ENCODE data around the gene RPS25. TPM values are rescaled to one million over a fixed set of nuclear protein-coding genes. Genes with fewer than 3 reads are reported as not detected.

RPS25 gene
- total RNA-seq, 4 donors from 2014 or later, result 852 to 1,992 (median 1,622) TPM

DNA sequence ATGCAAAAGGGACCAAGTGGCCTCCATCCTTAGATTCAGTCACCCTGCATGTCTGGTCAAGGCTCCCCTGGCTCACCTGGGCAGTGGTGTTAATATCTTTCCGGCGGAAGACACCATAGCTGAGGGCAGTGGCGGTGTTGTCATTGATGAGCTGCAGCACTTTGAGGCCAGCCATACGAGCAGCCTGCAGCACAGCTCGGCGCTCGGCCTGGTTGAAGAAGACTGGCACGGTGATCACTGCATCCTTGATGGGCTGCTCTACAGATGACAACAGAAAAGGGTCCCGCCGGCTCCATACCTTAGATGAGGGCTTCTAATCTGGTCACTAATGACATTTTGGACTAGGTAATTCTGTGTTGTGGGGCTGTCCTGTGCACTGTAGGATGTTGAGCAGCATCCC lies 36.3 kb upstream of the RPS25 start:
- intact Hi-C loops (cut with DNase I), result no loop called here
- H3K27ac ChIP-seq, result no peak overlapping the region
- peaks cover 55 to 58% of the 10 kb centered on the region in 2 donors for H3K36me3 ChIP-seq
- TF ChIP-seq POLR2A (IDR thresholded peaks at IDR 0.05), result no peak
- TF ChIP-seq, protein P1, sequence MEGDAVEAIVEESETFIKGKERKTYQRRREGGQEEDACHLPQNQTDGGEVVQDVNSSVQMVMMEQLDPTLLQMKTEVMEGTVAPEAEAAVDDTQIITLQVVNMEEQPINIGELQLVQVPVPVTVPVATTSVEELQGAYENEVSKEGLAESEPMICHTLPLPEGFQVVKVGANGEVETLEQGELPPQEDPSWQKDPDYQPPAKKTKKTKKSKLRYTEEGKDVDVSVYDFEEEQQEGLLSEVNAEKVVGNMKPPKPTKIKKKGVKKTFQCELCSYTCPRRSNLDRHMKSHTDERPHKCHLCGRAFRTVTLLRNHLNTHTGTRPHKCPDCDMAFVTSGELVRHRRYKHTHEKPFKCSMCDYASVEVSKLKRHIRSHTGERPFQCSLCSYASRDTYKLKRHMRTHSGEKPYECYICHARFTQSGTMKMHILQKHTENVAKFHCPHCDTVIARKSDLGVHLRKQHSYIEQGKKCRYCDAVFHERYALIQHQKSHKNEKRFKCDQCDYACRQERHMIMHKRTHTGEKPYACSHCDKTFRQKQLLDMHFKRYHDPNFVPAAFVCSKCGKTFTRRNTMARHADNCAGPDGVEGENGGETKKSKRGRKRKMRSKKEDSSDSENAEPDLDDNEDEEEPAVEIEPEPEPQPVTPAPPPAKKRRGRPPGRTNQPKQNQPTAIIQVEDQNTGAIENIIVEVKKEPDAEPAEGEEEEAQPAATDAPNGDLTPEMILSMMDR (IDR thresholded peaks at IDR 0.05), result no peak
- peaks cover 14 to 19% of the 10 kb centered on the region in 2 donors for H3K4me1 ChIP-seq
- no peaks in the 10 kb centered on the region for H3K9me3 ChIP-seq
- 95 to 100% methylated on average over 2 to 10 of the region's 10 CpGs for WGBS, 2 donors
- H3K4me3 ChIP-seq (replicated peaks in 1 of 3), result no peak overlapping the region
- no peak for DNase-seq
- H3K27me3 ChIP-seq, result no peaks in the 10 kb centered on the region

DNA sequence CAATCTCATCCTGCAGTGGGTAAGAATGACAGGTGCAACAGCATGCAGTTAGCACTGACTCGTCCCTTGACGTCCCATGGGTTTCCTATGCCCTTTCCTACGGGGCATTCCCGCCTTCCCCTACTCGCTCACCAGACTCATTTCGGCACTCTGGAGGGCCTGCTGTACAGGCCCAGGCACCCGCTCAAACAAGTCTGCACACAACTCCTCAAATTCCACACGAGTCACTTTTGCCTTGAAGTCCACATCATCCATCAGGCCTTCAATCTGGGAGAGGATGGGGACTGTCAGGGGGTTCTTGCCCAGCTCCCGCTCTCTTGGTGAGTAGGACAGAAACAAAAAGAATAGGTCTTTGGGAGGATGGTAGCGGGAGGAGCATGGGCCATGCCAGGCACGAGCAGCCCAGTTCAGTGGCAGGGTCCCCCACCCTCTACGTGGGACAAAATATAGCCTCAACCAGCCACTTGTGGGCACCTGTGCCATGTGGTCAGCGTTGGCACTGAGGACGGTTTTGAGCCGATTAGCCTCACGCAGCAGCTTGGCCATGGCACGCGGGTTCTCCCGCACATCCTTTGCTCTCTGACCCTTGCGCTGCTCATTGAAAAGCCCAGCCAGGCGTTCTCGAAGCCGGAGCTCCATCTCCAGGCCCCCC lies 34.1 kb upstream of the RPS25 start:
- no peak overlapping the region for H3K4me3 ChIP-seq (replicated peaks in 1 of 3)
- intact Hi-C loops (cut with DNase I), result no loop called here
- no peak for TF ChIP-seq POLR2A (IDR thresholded peaks at IDR 0.05)
- TF ChIP-seq, protein P1 (IDR thresholded peaks at IDR 0.05), result no peak
- no peaks in the 10 kb centered on the region for H3K9me3 ChIP-seq
- whole genome bisulfite sequencing, 2 donors, result 92 to 95% methylated on average over 23 of the region's 23 CpGs
- peaks cover 77 to 79% of the 10 kb centered on the region in 2 donors for H3K36me3 ChIP-seq
- no peak for DNase-seq
- no peak overlapping the region for H3K27ac ChIP-seq
- H3K4me1 ChIP-seq, result peaks cover 10 to 13% of the 10 kb centered on the region in 2 donors
- no peaks in the 10 kb centered on the region for H3K27me3 ChIP-seq

DNA sequence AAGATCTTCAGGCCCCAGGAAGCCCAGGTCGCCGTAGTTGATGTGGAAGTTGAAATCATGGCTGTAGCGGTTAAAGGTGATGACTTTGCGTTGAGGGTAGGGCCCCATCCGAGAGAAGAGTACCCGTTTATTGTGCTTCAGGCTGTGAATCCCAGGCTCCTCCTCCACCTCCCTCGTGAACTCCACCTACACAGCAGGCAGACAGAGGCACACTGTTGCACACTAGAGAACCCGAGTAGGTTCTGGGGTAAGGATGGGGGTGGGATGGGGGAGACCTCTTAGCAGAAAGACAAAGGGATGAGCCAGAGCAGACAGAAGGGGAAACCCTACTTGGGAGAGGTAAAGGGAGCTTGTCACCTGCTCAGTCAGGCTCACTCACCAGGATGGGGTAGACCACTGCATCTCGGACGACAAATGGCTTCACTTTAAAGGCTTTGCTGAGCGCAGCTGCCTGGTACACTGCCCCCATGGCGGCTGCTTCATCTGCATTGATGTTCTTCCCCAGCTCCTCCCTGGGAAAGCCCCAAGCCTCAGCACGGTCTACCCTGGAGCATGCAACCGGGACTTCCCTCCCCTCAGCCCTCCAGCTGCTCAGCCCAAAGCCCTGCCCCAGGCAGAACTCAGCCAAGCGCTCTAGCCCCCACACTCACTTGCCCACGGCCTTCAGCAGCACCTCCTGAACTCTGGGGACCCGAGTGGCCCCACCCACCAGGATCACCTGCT lies 33.5 kb upstream of the RPS25 start:
- WGBS, 2 donors, result 85 to 90% methylated on average over 14 to 15 of the region's 17 CpGs
- no peak for DNase-seq
- Histone ChIP-seq H3K4me3 (replicated peaks in 1 of 3) (no peak overlapping the region), H3K27me3 (no peaks in the 10 kb centered on the region), H3K4me1 (peaks cover 10 to 13% of the 10 kb centered on the region in 2 donors), H3K36me3 (peaks cover 83 to 86% of the 10 kb centered on the region in 2 donors), H3K9me3 (no peaks in the 10 kb centered on the region), H3K27ac (no peak overlapping the region)
- no peak for TF ChIP-seq POLR2A (IDR thresholded peaks at IDR 0.05)
- TF ChIP-seq, protein P1 (IDR thresholded peaks at IDR 0.05), result no peak
- intact Hi-C loops (cut with DNase I), result no loop called here

DNA sequence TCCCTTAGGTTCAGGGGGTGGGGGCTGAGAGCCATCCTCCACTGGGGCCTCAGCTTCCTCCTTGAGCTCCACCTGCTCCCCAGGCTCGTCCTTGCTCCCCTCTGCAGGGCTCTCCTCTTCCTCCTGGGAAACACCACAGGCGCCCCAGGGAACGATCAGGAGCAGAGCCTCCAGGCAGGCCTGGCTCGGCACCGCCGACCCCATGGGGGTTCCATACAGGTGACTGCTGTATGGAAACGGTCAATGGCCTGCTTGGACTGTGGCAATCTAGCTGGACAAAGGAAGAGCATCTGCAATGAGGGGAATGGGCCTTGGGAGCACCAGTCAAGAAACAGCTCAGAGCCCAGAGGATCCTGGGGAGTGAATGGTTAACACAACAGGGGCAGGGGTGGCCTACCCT lies 30.9 kb upstream of the RPS25 start:
- no peak overlapping the region for H3K27ac ChIP-seq
- WGBS, 2 donors, result 91 to 92% methylated on average over 7 of the region's 7 CpGs
- no peak for DNase-seq
- no peaks in the 10 kb centered on the region for H3K4me1 ChIP-seq
- intact Hi-C loops (cut with DNase I), result no loop called here
- H3K36me3 ChIP-seq, result peaks cover 89 to 93% of the 10 kb centered on the region in 2 donors
- H3K27me3 ChIP-seq, result no peaks in the 10 kb centered on the region
- no peaks in the 10 kb centered on the region for H3K9me3 ChIP-seq
- H3K4me3 ChIP-seq (replicated peaks in 1 of 3), result no peak overlapping the region
- no peak for TF ChIP-seq POLR2A (IDR thresholded peaks at IDR 0.05)
- TF ChIP-seq, protein P1 (IDR thresholded peaks at IDR 0.05), result no peak

DNA sequence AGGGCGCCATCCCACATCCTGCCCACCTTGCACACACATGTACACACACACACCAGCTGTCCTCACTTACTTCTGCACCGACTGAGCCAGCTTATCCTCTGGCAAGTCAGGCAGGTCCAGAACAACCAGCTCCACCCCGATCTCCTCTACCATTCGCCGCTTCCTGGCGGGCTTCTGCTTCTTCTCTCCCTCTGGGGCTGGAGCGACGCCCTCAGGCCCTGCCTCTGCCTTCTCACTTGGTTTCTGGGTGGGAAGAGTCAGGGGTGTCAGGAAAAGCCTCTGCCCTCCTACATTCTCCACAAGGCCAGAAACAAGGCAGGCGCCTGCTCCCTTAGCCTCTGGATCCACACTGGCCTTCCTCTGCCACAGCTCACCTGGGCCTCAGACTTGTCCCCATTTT lies 30.5 kb upstream of the RPS25 start:
- TF ChIP-seq, protein P1 (IDR thresholded peaks at IDR 0.05), result no peak
- TF ChIP-seq POLR2A (IDR thresholded peaks at IDR 0.05), result no peak
- no peaks in the 10 kb centered on the region for H3K9me3 ChIP-seq
- DNase-seq, result no peak
- 91 to 97% methylated on average over 9 of the region's 9 CpGs for WGBS, 2 donors
- no peaks in the 10 kb centered on the region for H3K27me3 ChIP-seq
- H3K4me1 ChIP-seq, result no peaks in the 10 kb centered on the region
- H3K4me3 ChIP-seq (replicated peaks in 1 of 3), result no peak overlapping the region
- H3K36me3 ChIP-seq, result peaks cover 85 to 89% of the 10 kb centered on the region in 2 donors
- H3K27ac ChIP-seq, result no peak overlapping the region
- intact Hi-C loops (cut with DNase I), result no loop called here
